Fibroblast of upper back skin (primary cell): ENCODE measurements around the gene ELOF1.
A peak's percentile ranks its signal among the peaks of the same experiment; 100 is the strongest.
"Not testable (repeated sequence)": the region's sequence is repeated elsewhere in the genome, so short reads cannot be mapped to it uniquely, and the experiment has no call there.

Source experiments
- DNase-seq: peaks from one replicate; pipeline ENCODE4 v3.0.0-alpha.2; 2013

Gene ELOF1

DNA sequence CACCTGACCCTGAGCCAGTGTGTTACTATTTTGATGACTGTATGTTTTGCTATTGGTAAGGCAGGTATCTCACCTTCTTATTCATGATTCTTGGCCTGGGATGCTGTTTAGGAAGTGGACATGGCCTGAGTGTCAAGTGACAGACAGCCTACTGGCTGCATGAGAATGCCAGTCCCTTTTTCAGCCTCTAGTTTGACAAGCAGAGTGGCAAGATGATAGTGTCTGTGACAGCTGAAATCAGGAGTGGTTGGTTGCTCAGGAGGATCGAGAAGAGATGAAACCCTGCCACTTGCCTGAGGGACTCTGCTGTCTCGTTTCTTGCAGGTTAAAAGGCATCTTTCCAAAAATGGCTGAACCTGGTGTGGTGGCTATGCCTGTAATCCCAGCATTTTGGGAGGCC, 7.1 kb upstream of the ELOF1 start:
- no peak for DNase-seq

GRCh38 chr19:11565649-11565980, 6.6 kb upstream of the ELOF1 start:
- not testable (repeated sequence) for DNase-seq

DNA sequence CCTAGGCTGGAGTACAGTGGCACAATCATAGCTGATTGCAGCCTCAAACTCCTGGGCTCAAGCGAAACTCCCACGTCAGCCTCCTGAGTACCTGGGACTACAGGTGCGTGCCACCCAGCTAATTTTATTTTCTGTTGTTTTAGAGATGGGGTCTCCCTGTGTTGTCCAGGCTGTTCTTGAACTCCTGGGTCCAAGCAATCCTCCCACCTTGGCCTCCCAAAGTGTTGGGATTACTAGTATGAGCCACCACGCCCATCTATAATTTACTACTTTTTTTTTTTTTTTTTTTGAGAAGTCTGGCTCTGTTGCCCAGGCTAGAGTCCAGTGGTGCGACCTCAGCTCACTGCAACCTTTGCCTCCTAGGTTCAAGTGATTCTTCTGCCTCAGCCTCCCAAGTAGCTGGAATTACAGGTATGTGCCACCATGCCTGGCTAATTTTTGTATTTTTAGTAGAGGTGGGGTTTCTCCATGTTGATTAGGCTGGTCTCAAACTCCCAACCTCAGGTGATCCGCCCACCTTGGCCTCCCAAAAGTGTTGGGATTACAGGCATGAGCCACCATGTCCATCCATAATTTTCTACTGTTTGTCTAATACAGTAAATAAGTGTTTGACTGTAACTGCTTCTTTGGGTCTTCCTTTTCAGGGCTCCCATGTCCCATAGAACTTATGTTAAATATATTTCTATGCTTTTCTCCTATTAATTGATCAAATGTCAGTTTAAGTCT, 5.2 kb upstream of the ELOF1 start:
- not testable (repeated sequence) for DNase-seq

DNA sequence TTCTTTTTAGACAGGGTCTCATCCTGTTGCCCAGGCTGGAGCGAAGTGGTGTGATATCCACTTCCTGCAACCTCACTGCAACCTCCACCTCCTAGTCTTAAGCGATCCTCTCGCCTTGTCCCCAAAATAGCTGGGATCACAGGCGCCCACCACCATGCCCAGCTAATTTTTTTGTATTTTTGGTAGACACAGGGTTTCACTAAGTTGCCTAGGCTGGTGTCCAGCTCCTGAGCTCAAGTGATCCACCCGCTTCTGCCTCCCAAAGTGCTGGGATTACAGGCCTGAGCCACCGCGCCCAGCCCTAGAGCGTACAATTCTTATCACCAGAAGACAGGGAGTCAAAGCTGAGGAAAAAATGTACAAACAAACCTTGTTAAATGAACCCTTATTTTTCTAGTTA, 4.5 kb upstream of the ELOF1 start:
- no peak for DNase-seq

GRCh38 chr19:11560404-11561051, 1.5 kb upstream of the ELOF1 start:
- peak; percentile 72 for DNase-seq

GRCh38 chr19:11556634-11557420, 2.2 kb downstream of the ELOF1 start:
- no peak for DNase-seq

DNA sequence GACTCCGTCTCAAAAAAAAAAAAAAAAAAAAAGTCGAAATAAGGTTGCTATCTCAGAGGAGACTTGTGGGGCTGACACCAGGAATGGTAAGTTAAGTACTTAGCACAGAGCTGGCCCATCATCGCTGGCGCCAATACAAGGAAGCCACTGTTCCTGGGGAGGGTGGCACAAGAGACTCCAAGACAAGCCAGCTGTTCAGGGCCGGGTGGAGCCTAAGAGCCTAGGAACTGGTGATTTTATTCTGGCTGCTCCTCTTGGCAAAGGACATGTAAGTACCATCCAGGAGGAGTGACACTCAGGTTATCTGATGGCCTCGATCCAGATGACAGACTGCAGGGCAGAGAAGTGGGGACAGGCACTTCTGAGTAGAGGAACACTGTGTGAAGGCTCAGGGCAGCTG, 3.8 kb downstream of the ELOF1 start:
- DNase-seq: no peak

DNA sequence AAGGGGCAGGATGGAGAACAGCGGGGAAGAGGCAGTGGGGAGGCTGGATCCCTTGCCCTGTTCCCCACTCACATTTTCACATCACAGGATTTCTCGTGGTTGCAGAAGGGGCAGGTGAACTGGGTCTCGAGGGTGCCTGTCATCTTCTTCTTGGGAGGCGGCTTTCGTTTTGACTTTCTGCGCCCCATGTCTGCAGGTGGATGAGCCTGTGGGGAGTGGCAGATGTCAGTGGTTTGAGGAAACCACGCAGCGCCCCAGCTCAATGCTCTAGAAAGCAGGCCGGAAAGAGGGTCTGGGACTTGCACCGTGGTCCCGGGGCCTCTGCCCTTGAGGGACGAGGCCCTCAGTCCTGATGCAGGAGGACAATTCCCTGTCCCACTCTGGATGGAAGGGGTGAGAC, 4.9 kb downstream of the ELOF1 start:
- no peak for DNase-seq

- DNase-seq: no peak
Measured at GRCh38 chr19:11552666-11553372, 6.2 kb downstream of the ELOF1 start.

DNA sequence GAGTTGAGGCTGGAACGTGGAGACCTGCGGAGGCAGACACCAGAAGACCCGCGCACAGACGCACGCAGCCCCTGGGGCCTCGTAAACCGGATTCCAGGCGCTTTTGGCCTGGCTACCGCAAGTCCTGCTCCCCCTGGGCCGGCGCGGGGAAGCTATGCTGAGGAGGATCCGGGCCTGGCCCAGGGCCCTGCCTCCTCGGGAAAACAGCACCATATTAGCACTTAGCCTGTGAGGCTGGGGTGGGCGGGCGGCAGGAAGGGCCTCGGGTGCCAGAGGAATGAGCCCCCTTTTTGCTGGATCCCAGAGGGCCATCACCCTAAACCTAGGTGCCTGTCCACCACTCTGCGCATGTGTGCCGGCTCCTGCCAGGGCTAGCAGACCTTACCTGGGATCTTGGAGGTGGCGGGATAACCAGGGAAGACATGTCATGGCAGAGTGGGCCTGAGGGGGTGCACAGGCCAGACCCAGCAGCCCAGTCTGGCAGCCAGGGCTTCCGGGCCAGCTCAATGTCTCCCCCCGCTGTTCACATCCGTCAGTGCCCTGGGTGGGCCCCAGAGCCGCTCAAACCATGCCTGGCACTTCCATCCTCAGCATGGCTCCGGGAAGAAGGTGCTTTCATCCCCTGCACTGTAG, 7.3 kb downstream of the ELOF1 start:
- no peak for DNase-seq

DNA sequence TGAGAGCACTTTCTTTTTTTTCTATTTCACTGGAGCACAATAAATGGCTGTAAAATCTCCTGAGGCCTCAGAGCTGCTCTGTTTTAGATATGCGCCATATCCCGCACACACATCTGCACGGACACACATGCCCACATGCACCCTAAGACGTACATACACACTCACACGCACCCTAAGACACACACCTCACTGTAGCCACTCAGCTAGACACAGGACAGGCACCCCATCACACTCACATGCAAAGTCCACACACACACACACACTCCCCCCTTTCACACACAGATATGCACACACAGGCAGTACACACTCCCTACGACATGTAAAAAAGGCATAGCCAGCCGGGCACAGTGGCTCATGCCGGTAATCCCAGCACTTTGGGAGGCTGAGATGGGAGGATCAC, 8.8 kb downstream of the ELOF1 start:
- no peak for DNase-seq

DNA sequence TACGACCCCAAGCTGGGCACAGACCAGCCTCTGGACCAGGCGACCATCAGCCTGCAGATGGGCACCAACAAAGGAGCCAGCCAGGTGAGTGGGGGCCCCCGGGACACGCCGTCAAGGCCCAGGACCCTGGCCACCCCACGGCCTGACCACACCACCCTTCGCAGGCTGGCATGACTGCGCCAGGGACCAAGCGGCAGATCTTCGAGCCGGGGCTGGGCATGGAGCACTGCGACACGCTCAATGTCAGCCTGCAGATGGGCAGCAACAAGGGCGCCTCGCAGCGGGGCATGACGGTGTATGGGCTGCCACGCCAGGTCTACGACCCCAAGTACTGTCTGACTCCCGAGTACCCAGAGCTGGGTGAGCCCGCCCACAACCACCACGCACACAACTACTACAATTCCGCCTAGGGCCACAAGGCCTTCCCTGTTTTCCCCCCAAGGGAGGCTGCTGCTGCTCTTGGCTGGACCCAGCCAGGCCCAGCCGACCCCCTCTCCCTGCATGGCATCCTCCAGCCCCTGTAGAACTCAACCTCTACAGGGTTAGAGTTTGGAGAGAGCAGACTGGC, 9.6 kb downstream of the ELOF1 start:
- DNase-seq: no peak

- DNase-seq: no peak
Measured at GRCh38 chr19:11547929-11548700, 10.9 kb downstream of the ELOF1 start.

- no peak for DNase-seq
Measured at GRCh38 chr19:11541238-11541637, 17.8 kb downstream of the ELOF1 start.

GRCh38 chr19:11540645-11541044, 18.4 kb downstream of the ELOF1 start:
- DNase-seq: no peak

DNA sequence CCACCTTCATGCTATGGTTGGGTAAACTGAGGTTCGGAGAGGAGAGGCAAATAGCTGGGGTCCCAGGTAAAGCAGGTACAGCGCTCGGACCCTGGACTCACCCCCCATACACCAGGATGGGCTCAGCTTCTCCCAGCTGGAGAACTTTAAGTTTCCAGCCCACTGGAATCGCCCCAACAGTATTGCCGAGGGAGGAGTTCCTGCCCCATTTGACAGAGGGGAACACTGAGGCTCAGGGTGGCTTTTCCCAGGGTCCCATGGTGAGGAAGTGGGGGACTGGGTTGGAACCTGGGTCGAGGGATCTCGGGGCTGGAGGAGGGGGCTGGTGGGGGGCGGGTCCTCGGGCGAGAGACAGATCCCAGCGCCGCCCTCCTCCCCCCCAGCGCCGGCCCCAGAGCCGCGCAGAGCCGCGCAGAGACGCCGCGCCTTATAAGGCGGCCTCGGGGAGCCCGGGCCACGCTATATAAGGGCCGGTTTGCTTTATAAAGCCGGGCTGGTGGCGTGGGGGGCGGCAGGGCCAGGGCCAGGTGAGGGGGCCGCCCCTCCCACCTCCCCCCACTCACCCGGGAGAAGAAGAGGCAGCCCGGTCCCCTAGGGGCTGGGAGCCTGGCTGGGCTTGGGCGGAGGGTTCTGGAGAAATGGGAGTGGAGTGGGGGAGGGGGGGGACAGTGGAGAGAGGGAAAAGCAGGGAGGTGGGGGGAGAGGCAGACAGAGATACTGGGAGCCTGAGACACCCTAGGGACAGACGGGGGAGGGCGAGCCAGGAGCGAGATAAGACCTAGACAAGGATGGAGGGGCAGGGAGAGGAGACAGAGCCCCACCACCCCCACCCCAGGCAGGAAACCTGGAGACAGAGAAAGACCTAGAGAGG, 19.3 kb downstream of the ELOF1 start:
- peak; percentile 72 for DNase-seq

DNA sequence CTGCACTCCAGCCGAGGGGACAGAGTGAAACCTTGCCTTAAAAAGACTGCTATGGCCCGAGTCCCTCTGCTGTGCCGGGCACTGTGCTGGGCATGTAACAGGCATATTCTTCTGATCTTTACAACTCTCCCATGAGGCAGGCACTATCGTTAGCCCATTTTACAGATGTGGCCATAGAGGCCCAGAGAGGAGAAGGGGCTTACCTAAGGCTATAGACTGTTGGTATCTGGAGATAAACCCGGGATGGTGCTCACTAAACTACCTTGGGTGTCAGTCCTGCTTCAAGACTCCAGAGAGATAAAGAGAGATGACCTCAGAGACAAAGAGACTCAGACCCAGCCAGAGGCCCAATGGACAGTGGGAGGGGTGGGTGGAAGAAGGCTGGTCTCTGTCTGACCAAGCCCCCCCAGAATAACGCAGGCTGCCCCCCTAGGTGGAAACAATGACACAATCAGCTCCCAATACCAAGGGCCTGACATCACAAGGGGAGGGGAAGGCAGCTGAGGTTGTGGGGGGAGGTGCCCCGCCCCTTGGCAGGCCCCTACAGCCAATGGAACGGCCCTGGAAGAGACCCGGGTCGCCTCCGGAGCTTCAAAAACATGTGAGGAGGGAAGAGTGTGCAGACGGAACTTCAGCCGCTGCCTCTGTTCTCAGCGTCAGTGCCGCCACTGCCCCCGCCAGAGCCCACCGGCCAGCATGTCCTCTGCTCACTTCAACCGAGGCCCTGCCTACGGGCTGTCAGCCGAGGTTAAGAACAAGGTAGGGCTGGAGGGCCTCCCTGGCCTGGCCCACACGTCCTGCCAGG, 20.6 kb downstream of the ELOF1 start, which contains the start of gene CNN1:
CNN1 (plus strand) TSS at position 620 of the 805 bp plus-strand sequence; CDS start at position 697, 77 bp downstream.
- peak; percentile 94 for DNase-seq

DNA sequence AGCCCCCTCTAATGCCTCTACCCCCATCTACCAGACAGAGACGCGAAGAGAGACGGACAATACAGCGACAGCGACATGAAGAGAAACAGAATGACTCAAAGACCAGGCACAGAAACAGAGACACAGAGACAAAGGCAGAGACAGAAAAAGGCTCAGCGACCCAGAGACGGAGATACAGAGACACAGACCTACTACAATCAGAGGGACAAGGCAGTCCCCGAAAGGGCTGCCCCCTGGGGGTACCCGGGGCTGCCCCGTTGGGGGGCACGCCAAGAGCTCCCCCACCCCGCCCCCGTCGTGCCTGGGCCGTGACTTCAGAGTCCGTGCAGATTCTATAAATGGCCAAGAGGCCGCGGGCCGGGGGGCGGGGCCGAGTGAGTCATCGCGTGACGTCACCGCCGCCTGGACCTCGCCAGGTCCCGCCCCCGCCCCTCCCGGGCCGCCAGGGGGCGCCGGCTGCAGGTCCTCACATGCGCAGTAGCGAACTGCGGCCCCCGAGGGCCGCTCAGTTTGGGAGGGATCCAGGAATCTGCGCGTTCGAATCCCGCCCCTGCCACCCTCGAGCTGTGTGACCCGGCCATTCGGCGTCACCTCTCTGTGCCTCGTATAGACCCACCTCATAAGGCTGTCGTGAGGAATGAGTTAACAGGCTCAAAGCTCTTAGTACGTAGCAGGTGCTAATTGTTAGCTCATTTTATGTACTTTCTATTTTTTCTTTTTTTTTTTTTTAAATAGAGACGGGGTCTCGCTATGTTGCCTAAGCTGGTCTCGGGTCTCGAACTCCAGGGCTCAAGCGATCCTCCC, 23.0 kb downstream of the ELOF1 start:
- DNase-seq: peak; percentile 86

DNA sequence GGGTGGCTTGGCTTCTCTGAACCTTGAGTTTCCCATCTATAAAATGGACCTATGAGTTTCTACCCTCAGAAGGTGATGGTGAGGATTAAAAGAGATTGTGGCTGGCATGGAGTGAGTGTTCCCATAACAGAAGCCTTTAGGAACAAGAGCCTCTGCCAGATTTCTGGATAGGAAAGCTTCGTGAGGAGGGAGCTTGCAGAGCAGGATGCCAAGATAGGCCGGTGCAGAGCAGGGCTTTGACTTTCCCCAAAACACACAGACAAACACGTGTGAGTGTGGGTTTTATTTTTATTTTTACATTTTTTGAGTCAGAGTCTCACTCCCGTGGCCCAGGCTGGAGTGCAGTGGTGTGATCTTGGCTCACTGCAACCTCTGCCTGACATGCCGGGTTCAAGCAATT, 24.1 kb downstream of the ELOF1 start:
- no peak for DNase-seq
